Activated T-cell treated with anti-CD3 and anti-CD28 coated beads, Interleukin-2, amount 50 U/mL, for 48 hours (primary cell): ENCODE results near the gene NDUFA13.

Experiments used
- DNase-seq, 2 experiments: peaks; one replicate each; pipeline ENCODE4 v3.0.0-alpha.2; 2020

Gene NDUFA13

GRCh38 chr19:19534556-19535265, 18.7 kb downstream of the NDUFA13 start:
- DNase-seq: no peak

GRCh38 chr19:19535311-19536191, 19.5 kb downstream of the NDUFA13 start:
- no peak for DNase-seq

- peak in 1 of 2 experiments; percentile 40 for DNase-seq
Observed at GRCh38 chr19:19537075-19538048, 21.3 kb downstream of the NDUFA13 start.

GRCh38 chr19:19538061-19538784, 22.2 kb downstream of the NDUFA13 start, which contains the start of gene CILP2:
Gene CILP2, plus strand, starts transcription at chr19:19538265. Its CDS starts 85 bp downstream, at chr19:19538350.
- DNase-seq: peak; percentile 50 to 63

GRCh38 chr19:19538785-19539166, 22.8 kb downstream of the NDUFA13 start:
- peak in 1 of 2 experiments; percentile 38 for DNase-seq

- no peak for DNase-seq
Observed at GRCh38 chr19:19539698-19540063, 23.7 kb downstream of the NDUFA13 start.

GRCh38 chr19:19540064-19540714, 24.2 kb downstream of the NDUFA13 start:
- peak; percentile 85 to 86 for DNase-seq

- peak; percentile 88 to 89 for DNase-seq
Observed at GRCh38 chr19:19540715-19541515, 24.9 kb downstream of the NDUFA13 start.

GRCh38 chr19:19541616-19542015, 25.6 kb downstream of the NDUFA13 start:
- DNase-seq: no peak

GRCh38 chr19:19542507-19542906, 26.5 kb downstream of the NDUFA13 start:
- no peak for DNase-seq

GRCh38 chr19:19543101-19543500, 27.1 kb downstream of the NDUFA13 start:
- DNase-seq: no peak

GRCh38 chr19:19543640-19544039, 27.6 kb downstream of the NDUFA13 start:
- DNase-seq: no peak

- DNase-seq: no peak
Observed at GRCh38 chr19:19544257-19544953, 28.4 kb downstream of the NDUFA13 start.

- no peak for DNase-seq
Observed at GRCh38 chr19:19544954-19545591, 29.0 kb downstream of the NDUFA13 start.

GRCh38 chr19:19545707-19546106, 29.7 kb downstream of the NDUFA13 start:
- DNase-seq: no peak

GRCh38 chr19:19546751-19547162, 30.7 kb downstream of the NDUFA13 start:
- DNase-seq: no peak

GRCh38 chr19:19547674-19548336, 31.8 kb downstream of the NDUFA13 start:
- DNase-seq: no peak

- no peak for DNase-seq
Observed at GRCh38 chr19:19548915-19549759, 33.1 kb downstream of the NDUFA13 start.
